IPS-18c (cell line): ENCODE data around the gene THUMPD3.

Experiments
- H3K4me3 ChIP-seq: 2 replicates; pipeline ENCODE4 v1.7.0; 2013; ENCODE audit warnings: low read depth, mild to moderate bottlenecking, low read length, moderate library complexity; ENCODE audit not compliant: insufficient read depth
- H3K9me3 ChIP-seq: one replicate; pipeline ENCODE4 v1.6.1; 2013; ENCODE audit warnings: mild to moderate bottlenecking, low read length, moderate library complexity; ENCODE audit not compliant: control insufficient read depth, insufficient read depth

Gene THUMPD3

GRCh38 chr3:9433627-9434521 lies 71.0 kb downstream of the THUMPD3 start:
- H3K9me3 ChIP-seq: no peaks in the 10 kb centered on the region
- H3K4me3 ChIP-seq: no peak overlapping the region

DNA sequence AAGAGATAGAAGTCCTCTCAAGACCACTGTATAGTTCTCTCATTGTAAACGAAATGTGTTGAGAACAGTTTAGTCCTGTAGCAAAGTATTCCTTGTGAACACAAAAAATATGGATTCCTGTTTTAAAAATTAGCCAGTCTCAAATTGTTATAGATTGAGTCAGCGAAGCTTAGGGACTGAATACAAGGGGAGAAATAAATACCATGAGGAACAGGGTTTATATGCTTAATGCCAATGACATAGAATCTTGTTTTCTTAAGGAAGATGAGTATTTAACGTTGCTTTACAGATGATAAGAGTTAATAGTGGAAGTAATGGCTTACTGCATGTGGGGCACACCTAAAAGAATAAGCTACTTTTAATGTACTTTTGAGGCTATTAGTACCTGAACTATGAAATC lies 72.5 kb downstream of the THUMPD3 start:
- Histone ChIP-seq H3K9me3 (no peaks in the 10 kb centered on the region), H3K4me3 (no peak overlapping the region)
